NCI-H2081 treated with DMSO at 0.1 percent for 48 hours (cell line): ENCODE results near the gene NFX1.

Source experiments
- DNase-seq: peaks from one replicate; lab custom pipeline; 2025; lab: John Stamatoyannopoulos, UW

NFX1 gene

GRCh38 chr9:33267151-33267767 lies 23.1 kb upstream of the NFX1 start:
- no peak for DNase-seq

DNA sequence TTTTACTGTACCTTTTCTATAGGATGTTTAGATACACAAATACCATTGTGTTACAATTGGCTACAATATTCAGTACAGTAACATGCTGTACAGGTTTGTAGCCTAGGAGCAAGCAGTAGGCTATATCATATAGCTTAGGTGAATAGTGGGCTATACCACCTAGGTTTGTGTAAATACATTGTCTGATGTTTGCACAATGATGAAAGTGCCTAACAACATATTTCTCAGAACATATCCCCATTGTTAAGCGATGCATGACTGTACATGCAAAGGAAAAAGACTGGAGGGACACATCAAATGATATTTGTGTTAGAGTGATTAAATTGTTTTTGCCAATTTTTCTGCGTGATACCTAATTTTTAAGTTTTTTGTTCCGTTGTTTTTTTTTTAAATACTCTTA lies 20.2 kb upstream of the NFX1 start:
- no peak for DNase-seq

GRCh38 chr9:33272061-33272460 lies 18.3 kb upstream of the NFX1 start:
- no peak for DNase-seq

GRCh38 chr9:33273266-33273971 lies 16.9 kb upstream of the NFX1 start:
- DNase-seq, result no peak

DNA sequence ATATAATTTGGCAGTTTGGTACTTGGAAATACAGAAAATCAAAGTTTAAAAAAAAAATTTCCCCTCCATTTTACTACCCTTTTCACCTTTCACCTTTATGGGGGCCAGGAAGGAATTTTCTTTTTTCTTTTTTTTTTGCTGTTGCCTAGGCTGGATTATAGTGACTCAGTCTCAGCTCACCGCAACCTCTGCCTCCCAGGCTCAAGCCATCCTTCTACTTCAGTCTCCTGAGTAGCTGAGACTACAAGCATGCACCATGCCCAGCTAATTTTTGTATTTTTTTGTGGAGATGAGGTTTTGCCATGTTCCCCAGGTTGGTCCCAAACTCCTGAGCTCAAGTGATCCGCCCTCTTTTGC lies 16.4 kb upstream of the NFX1 start:
- DNase-seq, result no peak

- DNase-seq, result no peak
Measured at GRCh38 chr9:33277484-33277883, 12.8 kb upstream of the NFX1 start.

DNA sequence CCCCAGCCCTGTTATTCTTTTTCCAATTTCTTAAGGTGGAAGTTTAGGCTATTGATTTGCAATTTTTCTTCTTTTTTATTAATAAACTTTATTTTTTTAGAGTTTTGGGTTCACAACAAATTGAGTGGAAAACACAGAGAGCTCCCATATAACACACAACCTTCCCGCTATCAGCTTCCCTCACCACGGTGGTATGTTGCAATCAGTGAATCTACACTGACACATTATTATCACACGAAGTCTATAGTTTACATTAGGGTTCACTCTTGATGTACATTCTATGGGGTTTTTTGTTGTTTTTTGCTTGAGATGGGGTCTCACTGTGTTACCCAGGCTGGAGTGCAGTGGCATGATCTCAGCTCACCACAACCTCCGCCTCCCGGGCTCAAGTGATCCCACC lies 4.8 kb upstream of the NFX1 start:
- DNase-seq, result no peak

DNA sequence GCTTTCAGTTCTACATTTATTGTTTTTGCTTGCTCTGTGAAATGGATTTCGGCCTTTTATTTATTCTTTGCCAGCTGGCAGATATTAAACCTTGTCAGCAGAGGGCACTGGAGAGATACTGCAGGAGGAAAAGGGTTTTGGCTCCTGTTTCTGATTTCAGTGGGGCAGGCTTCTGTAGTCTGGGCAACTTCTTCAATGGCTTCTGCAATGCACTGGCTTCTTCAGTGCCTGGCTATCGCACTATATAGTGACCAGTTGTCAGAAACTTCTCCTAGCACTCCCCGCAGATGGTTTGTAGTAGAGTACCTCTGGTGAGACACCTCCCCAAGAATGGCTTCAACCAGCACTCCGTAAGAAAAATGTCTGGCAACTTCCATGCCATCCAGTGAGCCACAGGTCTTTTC lies 3.2 kb upstream of the NFX1 start:
- peak; percentile 38 for DNase-seq

GRCh38 chr9:33288235-33288634 lies 2.1 kb upstream of the NFX1 start:
- DNase-seq, result no peak

DNA sequence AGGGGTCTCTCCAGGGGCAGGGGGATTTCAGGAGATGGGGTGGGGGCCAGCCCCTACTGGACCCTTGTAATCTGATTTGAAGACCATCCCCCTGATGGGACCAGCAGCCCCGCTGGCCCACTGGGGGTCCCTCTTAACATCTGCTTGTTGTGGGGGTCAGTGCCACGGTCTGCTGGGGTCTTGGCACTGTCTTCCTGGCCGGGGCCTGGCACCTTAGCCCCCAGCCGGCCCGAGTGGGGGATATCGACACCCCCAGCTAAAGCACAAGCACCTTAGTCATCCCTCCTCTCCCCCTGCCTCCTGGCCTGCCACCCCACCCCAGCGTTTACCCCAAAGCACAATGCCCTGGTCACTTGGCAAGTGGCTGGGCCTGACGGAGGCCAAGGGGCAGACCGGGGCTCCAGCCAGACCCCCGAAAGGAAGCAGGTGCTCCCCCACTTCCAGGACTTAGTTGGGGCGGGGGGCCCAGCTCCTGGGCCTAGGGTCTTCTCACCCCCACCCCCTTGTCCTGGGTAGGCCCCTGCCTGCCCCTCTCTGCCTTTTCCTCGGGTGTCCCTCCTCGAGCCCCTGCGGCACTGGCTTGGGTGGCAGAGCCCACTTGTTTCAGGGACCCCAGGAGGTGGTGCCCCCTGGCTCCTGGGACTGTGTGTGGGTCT lies 1.4 kb upstream of the NFX1 start:
- no peak for DNase-seq

- no peak for DNase-seq
Measured at GRCh38 chr9:33289496-33289895, 820 bp upstream of the NFX1 start.

DNA sequence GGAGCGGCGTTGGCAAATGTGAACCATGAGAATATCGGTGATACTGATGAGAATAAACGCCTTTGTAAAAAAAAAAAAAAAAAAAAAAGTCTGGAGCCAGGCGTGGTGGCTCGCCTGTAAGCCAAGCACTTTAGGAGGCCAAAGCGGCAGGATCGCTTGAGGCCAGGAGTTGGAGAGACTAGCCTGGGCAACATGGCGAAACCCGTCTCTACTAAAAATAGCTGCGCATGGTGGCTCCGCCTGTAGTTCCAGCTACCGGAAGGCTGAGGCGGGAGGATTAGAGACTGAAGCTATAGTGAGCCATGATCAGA lies 425 bp upstream of the NFX1 start:
- no peak for DNase-seq

- no peak for DNase-seq
Measured at GRCh38 chr9:33291031-33291397, 698 bp downstream of the NFX1 start.

DNA sequence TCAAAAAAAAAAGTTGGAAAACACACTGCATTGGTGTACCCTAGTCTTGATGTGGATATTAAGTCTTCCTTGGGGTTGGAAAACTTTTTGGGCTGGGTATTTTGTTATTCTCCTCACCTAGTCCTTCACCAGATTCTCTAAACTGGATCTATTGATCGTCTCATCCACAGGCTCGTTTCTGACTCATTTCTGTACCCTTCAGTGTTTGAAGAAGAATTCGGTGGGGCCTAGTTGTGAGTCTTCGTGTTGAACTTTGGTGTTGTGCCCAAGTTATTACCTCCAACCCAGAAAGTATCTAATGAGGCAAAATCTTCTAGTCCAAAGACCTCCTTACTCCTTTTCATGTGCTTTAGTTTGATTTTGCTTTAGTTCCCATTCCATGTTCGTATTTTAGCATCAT lies 1.6 kb downstream of the NFX1 start:
- no peak for DNase-seq

- DNase-seq, result no peak
Measured at GRCh38 chr9:33293782-33294181, 3.5 kb downstream of the NFX1 start.

DNA sequence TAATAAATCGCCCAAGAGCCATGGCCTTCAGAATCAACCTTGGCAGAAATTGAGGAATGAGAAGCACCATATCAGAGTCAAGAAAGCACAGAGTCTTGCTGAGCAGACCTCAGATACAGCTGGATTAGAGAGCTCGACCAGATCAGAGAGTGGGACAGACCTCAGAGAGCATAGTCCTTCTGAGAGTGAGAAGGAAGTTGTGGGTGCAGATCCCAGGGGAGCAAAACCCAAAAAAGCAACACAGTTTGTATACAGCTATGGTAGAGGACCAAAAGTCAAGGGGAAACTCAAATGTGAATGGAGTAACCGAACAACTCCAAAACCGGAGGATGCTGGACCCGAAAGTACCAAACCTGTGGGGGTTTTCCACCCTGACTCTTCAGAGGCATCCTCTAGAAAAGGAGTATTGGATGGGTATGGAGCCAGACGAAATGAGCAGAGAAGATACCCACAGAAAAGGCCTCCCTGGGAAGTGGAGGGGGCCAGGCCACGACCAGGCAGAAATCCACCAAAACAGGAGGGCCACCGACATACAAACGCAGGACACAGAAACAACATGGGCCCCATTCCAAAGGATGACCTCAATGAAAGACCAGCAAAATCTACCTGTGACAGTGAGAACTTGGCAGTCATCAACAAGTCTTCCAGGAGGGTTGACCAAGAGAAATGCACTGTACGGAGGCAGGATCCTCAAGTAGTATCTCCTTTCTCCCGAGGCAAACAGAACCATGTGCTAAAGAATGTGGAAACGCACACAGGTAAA lies 4.5 kb downstream of the NFX1 start:
- DNase-seq, result no peak

- DNase-seq, result no peak
Measured at GRCh38 chr9:33295571-33295970, 5.3 kb downstream of the NFX1 start.

- DNase-seq, result no peak
Measured at GRCh38 chr9:33297432-33297831, 7.1 kb downstream of the NFX1 start.

DNA sequence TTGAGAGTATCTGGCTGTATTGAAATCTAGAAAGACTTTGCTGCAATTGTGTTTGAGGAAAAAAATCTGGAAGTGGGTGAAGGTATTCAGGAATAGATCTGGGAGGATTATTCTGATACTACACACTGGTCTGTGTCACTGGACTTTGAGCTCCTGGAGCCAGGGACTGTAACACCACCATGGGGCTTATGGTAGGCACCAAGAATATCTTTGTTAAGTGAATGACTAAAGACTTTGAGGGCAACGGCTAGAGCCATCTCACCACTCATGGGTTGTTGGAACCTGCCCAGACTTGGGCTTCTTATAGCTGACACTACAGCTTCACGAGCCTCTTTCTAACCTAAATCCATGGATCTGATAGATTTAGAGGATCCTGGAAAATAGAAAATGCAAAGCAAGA lies 10.2 kb downstream of the NFX1 start:
- no peak for DNase-seq

DNA sequence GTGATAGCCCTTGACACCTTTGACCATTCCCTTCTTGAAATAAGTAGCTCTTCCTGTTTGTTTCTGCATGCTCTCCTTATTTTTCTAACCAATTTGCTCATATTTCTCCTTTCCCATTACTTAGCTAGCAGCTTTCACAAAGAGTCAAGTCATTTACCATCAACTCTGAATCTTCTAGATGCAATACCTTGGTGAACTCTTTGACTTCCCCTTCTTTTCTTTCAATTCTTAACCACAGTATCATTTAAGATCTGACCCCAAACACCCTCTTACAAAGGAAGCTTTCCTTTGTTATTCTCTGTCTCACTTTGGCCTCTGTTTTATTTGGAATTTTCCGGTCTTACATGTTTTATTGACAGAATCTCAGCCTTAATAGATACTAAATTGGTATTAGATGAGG lies 14.0 kb downstream of the NFX1 start:
- no peak for DNase-seq

DNA sequence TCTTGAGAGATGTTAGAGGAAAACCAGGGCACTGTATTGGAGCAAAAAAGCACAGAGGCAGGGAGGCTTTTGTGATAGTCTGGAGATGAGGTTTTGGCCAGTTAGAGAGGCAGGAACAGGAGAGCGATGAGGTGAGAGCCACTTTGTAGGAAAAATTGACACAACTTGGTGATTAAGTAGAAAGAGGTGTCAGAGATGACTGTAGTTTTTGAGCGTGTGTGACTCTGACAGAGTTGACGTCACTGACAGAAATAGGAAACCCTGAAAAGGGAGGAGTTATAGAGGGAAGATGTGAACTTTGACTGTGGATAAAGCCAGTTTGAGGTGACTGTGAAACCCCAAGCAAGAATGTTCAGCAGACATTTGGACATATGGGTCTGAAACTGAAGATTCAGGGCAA lies 15.7 kb downstream of the NFX1 start:
- no peak for DNase-seq

DNA sequence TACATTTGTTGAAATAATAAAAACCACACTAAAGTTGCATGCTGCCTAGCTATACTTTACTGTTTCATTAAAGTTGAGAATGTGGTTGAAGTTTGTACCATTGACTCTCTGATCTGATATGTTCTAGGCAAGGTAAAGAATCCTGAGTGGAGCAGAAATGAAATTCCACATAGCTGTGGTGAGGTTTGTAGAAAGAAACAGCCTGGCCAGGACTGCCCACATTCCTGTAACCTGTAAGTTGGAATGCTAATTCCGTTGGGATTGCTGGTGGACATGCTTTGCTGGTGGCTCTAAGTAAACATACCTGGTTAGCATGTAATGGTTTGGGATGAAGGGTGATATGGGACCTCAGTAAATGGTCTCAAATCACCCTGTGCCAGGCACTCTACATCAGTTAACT lies 16.8 kb downstream of the NFX1 start:
- no peak for DNase-seq

DNA sequence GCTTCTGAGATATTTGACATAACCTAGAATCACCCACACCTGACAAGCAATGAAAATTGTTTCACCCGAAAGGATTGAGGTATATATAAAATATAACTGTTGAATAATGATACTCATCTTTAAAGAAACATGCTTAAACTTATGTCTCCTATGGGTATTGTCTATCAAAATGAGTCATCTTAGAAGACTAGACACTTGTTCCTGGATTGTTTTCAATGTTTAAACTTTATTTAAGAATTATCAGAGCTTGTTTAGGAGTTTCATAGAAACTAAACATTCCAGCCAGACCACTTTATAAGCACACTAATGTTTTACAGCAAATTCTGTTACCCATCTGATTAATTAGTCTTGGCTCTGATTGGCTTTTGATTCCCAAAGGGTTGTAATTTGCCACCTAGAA lies 19.6 kb downstream of the NFX1 start:
- no peak for DNase-seq
